CD4-positive, alpha-beta T cell treated with Interleukin-4 for 1 hour (primary cell): ENCODE measurements around the gene CDC14B.
A peak's percentile ranks its signal among the peaks of the same experiment; 100 is the strongest.

Experiments used
- DNase-seq, 2 donors: peaks; one replicate each; pipeline ENCODE4 v3.0.0-alpha.2; 2020 to 2022

CDC14B gene

DNA sequence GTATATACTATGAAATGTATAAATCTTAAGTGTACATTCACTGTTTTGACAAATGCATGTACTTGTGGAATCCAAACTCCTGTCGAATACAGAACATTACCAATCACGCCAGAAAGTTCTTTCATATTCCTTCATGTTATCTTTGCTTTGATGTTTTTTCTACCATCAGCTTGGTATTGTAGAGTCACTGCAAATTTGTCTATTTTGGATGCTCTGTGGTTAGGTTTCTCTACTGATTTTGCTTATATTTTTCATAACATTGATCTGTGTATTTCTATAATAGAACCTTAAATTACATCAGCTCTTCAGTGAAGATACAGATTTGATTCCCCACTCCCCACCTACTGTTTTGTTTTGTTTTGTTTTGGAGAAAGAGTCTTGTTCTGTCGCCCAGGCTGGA lies 138.9 kb downstream of the CDC14B start:
- no peak for DNase-seq

DNA sequence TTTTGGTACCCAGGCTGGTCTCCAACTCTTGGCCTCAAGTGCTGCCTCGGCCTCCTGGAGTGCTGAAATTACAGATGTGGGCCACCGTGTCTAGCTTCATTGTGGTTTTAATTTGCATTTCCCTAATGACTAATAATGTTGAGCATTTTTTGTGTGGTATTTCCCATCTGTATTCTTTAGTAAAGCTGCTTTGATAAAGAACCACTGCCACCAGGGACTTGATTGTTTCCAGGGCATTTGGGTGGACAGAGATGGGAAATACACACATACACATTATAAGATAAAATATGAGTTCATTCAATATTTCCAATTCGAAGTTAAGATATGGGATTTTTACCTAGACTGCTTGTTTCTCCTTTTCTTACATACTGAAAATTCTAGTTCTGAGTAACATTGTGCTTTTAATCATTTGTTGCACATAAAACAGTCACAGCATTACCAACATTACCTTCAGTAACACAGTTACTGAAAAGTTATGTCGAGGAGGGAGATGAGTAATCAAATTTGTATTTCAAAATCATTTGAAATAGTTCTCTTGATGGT lies 140.7 kb downstream of the CDC14B start:
- no peak for DNase-seq

DNA sequence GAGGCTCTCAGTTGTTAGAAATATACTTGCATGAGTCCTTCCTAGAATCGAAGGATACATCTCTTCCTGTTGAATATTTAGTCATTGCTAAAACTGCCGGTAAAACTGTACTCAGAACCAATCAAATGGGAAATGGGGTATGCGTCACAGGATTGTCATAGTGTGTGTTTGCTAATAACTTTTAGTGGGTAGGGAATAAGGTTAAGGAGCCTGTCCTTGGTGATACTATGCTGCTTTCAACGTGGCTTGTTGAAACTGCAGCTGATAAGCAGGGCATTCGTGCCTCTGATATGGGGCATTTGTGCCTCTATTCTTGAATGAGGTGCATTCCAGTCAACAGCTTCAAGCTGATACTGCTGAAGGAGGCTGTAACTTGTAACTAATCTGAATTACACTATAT lies 143.1 kb downstream of the CDC14B start:
- no peak for DNase-seq

DNA sequence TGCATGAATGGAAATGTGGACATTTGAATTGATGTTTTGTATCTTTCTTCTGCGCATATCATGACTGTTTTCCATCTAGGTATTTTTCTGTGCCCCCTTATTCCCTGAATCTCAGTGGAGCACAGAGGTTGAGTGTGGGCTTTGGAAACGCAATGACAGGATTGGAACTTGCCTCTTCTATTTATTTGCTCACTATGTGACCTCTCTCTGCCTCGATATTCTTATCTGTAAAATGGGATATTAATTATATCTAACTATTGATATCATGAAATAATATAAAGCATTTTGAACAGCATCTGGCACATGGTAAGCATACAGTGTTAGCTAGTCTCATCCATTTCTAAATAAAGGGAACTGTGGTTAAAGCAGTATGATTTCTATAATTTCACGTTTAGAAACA lies 143.6 kb downstream of the CDC14B start:
- DNase-seq, result no peak

DNA sequence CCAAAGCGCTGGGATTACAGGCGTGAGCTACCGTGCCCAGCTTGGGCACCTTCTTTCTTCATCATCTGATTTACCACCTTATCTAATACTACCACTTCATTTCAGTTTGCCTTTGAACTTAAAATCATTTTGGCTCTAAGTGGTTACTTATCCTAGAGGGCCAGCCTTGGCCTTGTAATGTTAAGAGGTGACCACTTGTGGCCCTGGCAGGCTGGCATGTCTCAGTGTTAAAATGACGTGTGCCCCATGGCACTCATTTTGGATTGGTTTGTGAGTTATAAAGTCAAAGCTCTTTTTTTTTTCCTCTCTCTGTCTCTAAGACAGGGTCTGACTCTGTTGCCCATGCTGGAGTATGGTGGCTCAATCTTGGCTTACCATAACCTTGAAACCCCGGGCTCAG lies 151.9 kb downstream of the CDC14B start:
- no peak for DNase-seq

DNA sequence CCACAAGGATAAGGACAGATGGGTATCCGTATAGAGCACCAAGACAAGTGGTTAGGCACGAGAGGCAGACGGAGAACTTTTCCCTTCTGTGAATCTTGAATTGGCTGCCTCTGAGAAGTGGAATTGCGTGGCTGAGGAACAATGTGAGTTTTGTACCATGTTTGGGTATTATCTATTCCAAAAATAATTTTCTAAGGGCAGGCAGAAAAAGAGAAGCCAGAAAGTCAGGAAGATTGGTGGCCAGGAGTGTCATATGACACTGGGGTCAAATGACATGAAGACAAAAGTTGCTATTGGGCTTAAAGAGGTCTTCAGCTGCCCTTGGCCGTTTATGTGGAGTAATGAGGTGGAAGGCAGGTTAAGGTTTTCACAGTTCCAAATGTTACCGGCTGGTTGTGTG lies 155.2 kb downstream of the CDC14B start:
- DNase-seq, result no peak

DNA sequence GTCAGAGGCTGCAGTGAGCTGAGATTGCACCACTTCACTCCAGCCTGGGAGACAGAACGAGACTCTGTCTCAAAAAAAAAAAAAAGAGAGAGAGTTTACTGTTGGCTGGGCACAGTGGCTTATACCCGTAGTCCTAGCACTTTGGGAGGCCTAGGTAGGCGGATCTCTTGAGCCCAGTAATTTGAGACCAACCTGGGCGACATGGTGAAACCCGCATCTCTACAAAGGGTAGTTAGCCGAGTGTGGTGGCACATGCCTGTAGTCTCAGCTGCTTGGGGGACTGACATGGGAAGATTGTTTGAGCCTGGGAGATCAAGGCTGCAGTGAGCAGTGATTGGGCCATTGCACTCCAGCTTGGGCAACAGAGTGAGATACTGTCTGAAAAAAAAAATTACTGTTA lies 157.1 kb downstream of the CDC14B start:
- DNase-seq, result no peak

DNA sequence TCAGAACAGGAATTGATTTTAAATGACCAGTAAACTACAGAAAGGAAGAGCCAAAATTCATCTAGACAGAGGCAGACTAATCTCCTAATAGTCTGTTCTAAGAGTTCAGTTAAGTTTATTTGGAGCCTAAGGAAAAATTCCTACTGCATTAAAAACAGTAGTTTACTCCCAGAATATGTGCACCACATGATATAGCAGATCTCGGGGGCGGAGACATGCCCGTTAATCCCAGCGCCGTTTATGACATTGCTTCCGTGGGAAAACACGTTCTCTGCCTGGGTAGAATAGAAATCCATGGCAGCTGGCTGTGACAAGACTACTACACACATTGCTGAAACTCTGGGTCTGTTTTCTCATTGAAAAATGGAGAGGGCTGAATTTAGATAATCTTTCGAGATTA lies 158.3 kb downstream of the CDC14B start:
- DNase-seq, result no peak

DNA sequence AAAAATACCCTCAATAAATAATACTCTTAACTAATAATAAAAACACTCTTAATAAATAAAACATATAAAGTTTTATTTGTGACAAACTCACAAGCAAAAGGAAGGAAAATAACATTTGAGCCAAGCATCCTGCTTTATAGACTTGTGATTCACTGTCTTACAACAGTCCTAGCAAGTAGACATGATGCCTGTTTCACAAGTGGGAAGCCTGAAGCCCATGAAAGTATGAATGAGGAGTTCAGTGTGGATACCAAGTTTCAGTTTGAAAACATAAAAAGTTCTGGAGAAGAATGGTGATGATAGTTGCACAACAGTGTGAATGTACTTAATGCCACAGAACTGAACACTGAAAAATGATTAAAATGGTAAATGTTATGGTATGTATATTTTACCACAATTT lies 158.8 kb downstream of the CDC14B start:
- no peak for DNase-seq

DNA sequence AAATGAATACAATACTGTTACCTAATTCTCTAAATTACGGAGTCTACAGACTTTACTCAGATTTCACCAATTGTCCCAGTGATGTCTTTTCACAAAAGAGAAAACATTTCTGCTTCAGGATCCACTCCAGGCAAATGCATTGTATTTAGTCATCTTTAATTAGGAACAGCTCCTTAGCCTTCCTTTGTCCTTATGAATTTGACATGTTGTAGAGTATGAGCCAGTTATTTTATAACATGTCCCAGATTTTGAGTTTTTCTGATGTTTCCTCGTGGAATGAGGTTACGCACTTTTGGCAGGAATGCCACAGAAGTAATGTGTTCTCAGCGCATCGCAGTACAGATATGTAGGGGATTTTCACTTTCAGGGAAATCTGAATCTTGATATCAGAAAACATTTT lies 159.2 kb downstream of the CDC14B start:
- no peak for DNase-seq

DNA sequence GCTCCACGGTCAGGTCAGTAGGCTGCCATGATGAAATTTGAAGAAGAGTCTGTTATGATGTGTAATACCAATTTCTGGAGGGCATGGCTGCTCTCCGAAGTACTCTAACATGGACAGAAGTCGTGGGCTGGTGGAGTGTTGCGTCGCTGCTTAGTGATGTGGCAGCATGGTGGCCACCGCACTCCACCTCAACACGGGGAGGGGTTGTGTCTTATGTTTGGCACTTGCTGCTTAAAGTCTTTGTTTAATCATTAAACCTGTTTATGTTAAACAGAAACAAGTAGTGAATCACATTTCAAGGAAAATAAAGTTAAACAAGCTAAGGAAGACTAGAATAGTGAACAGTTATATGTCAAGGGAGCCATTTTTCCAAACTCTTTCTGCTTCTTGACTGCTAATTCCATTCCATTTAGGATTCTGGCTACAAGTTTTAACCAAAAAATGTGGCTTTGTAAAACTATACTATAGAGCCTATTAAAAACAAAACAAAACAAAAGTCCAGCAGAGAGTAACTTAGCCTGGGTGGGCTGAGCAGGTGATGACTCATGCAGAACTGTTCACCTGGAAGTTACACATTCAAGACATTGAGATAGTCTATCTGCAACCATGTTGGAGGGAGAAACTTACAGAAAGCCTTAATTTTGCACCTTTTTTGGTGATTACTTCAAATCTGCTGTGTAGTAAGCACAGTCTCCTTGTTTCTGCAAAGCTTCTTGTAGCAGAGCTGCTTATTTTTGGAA lies 160.2 kb downstream of the CDC14B start:
- DNase-seq, result no peak

DNA sequence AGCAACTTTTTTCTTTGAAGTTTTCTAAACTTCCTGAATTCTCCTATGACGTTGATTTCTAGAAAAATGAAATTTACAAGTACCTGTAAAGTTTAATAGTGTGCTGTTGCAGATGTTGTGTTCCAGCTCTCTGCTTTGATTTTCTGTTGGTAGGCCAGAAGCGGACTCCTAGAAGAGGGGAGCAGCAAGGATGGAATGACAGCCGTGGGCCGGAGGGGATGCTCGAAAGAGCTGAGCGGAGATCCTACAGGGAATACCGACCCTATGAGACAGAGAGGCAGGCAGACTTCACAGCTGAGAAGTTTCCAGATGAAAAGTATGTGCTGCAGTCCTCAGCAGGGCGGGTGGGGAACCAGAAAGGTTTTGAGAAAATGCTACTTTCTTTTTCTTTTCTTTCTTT lies 161.4 kb downstream of the CDC14B start:
- no peak for DNase-seq

DNA sequence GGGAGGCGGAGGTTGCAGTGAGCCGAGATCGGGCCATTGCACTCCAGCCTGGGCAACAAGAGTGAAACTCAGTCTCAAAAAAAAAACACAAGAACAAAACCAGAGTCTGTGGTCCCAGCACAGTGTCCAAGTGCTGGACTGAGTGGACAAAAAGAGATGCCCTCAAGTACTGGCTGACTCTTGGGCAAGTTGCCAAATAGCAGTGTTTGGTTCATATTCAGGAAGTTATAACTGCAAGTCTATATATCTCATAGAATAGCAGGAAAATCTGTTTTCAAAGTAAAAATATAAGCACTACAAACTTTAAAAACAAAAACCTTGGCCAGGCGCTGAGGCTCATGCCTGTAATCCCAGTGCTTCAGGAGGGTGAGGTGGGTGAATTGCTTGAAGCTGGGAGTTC lies 162.4 kb downstream of the CDC14B start:
- no peak for DNase-seq

DNA sequence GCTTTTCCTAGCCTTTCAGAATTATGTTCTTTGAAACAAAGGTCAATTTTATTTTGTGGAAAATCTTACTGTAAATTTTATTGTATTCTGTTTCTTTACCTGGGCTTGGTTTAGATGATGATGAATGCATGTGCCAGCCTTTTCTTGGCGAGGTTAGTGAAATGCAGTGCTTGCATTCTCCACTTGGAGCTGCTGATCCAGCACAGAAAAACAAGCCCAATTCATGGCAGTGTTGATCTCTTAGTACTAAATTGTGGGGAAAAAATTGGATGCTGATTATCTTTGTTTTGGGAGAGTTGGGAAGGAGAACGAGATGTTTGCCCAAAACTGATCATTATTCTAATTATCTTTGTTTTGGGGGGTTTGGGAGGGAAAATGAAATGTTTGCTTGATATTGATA lies 166.0 kb downstream of the CDC14B start:
- peak in 1 of 2 donors; percentile 11 for DNase-seq

DNA sequence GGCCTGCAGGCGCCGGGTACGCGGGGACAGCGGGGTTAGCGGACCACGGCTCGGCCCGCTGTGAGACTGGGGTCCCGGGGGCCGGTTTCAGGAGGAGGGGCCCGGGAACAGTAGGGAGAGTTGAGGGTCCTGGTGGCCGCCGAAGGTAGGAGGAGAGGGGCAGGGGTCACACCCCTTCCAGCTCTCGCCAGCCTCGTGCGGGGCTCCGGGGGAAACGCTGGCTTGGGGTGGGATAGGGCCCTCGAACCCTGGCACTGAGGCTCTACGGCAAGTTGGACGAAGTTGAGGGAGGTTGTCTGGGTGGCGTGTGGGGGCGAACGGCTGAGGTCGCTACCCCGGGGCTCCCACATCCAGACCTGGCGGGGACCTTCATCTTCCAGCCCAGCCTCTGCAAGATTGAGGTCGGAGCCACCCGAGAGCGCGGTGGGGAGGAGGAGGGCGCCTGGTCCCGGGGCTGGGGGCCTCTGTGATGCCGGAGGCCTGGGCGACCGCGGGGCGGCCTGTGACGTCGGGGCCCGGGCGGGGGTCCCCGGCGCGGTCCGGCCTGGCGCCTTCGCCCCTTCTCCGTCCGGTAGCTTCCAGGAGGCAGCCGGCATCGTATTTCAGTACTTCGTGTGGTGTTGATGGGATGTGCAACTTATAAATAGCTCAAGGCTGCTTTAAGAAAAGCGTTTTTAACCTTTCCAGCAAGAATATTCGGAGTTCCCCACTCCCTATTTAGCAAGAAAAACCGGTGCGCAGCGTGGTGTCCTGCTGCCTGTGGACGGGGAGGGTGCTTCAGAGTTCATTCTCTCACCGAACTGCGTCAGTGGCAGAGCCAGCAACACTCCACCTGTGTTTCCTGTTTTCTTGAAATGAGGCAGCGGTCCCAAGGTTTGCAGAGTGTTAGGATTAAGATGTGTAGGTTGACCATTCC lies 168.8 kb downstream of the CDC14B start:
- DNase-seq, result peak; percentile 70 to 73
